OCI-LY3 (cell line): ENCODE data around the gene TUBB3.

ENCODE experiments used
- EZH2phosphoT487 ChIP-seq: fragments of 200-600 bp; shearing (Covaris generic); IDR thresholded peaks from 2 replicates; pipeline ENCODE4 v1.6.1; 2018; ENCODE audit warnings: antibody characterized with exemption, mixed run types, low read depth
- TF ChIP-seq, protein P1 (sequence below): fragments of 200-600, 300-600 bp; sonication (generic); IDR thresholded peaks from 2 replicates; pipeline ENCODE4 v1.5.1; 2014; ENCODE audit warnings: antibody characterized with exemption, low read length, low read depth

DNA sequence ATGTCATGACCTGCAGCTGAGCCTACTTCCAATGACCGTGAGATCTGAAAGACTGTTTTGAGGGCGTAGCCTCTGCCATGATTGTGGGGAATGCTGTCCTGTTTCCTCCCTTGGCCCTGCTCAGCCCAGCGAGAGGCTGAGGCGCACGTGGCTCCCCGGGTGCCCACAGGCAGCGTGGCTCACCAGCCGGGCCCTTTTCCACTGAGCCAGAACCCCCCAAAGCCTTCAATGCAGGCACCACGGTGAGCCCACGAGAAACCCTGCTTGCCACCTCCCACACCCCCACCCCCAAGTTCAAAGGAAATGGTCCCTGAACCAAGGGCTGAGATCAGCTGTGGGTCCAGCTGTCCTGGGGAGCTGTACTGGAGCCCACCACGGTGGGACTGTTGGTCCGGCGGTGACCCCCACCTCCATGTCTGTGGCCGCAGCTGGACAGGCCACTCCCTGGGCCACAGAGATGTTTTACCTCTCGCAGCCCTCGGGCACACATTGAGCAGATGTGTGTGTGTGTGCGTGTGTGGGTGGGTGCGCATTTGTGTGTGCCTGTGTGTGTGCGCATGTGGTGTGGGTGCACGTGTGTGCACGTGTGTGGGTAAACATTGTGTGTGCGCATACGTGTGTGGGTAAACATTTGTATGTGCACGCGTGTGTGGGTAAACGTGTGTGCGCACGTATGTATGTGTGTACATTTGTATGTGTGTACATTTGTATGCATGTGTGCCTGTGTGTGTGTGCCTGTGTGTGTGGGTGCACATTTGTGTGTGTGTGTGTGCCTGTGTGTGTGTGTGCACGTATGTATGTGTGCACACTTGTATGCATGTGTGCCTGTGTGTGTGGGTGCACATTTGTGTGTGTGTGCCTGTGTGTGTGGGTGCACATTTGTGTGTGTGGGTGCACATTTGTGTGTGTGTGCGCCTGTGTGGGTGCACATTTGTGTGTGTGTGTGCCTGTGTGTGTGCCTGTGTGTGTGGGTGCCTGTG lies 9.4 kb upstream of the TUBB3 start:
- TF ChIP-seq, protein P1, sequence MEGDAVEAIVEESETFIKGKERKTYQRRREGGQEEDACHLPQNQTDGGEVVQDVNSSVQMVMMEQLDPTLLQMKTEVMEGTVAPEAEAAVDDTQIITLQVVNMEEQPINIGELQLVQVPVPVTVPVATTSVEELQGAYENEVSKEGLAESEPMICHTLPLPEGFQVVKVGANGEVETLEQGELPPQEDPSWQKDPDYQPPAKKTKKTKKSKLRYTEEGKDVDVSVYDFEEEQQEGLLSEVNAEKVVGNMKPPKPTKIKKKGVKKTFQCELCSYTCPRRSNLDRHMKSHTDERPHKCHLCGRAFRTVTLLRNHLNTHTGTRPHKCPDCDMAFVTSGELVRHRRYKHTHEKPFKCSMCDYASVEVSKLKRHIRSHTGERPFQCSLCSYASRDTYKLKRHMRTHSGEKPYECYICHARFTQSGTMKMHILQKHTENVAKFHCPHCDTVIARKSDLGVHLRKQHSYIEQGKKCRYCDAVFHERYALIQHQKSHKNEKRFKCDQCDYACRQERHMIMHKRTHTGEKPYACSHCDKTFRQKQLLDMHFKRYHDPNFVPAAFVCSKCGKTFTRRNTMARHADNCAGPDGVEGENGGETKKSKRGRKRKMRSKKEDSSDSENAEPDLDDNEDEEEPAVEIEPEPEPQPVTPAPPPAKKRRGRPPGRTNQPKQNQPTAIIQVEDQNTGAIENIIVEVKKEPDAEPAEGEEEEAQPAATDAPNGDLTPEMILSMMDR: no peak
- TF ChIP-seq EZH2phosphoT487: no peak
